ENCODE data around the gene DGKD.

Gene DGKD

GRCh38 chr2:233339427-233339826, 14.9 kb upstream of the DGKD start:
- no peak for DNase-seq

- no peak for DNase-seq
Measured at GRCh38 chr2:233341296-233341695, 13.0 kb upstream of the DGKD start.

GRCh38 chr2:233342301-233342700, 12.0 kb upstream of the DGKD start:
- no peak for DNase-seq

- DNase-seq: no peak
Measured at GRCh38 chr2:233343171-233343705, 11.1 kb upstream of the DGKD start.

GRCh38 chr2:233346376-233346775, 7.9 kb upstream of the DGKD start:
- DNase-seq: no peak

- DNase-seq: no peak
Measured at GRCh38 chr2:233346930-233347329, 7.4 kb upstream of the DGKD start.

GRCh38 chr2:233349005-233349998, 5.0 kb upstream of the DGKD start:
- no peak for DNase-seq

GRCh38 chr2:233350708-233351107, 3.6 kb upstream of the DGKD start:
- no peak for DNase-seq

GRCh38 chr2:233351423-233351822, 2.9 kb upstream of the DGKD start:
- no peak for DNase-seq

GRCh38 chr2:233352141-233352842, 2.0 kb upstream of the DGKD start:
- DNase-seq: no peak

- DNase-seq: no peak
Measured at GRCh38 chr2:233353101-233353768, 1.1 kb upstream of the DGKD start.

GRCh38 chr2:233354500-233354924, 218 bp downstream of the DGKD start:
- DNase-seq: no peak

- DNase-seq: no peak
Measured at GRCh38 chr2:233354971-233355574, 779 bp downstream of the DGKD start.

- no peak for DNase-seq
Measured at GRCh38 chr2:233355916-233356315, 1.6 kb downstream of the DGKD start.

GRCh38 chr2:233356546-233357308, 2.4 kb downstream of the DGKD start:
- no peak for DNase-seq

- DNase-seq: no peak
Measured at GRCh38 chr2:233358335-233358734, 4.0 kb downstream of the DGKD start.

GRCh38 chr2:233358947-233359346, 4.7 kb downstream of the DGKD start:
- DNase-seq: no peak

- DNase-seq: no peak
Measured at GRCh38 chr2:233359823-233360222, 5.5 kb downstream of the DGKD start.

- DNase-seq: no peak
Measured at GRCh38 chr2:233360771-233361176, 6.5 kb downstream of the DGKD start.

- DNase-seq: no peak
Measured at GRCh38 chr2:233361297-233361696, 7.0 kb downstream of the DGKD start.

- no peak for DNase-seq
Measured at GRCh38 chr2:233362742-233363141, 8.4 kb downstream of the DGKD start.

GRCh38 chr2:233363744-233364235, 9.5 kb downstream of the DGKD start:
- no peak for DNase-seq
